ENCODE data around the gene H6PD.

The H6PD gene

GRCh38 chr1:9257851-9258250, 23.3 kb downstream of the H6PD start:
- DNase-seq (ENCODE audit: low read depth in 3 of 3): no peak

GRCh38 chr1:9258629-9259028, 24.1 kb downstream of the H6PD start:
- DNase-seq (ENCODE audit: low read depth in 3 of 3): no peak

- no peak for DNase-seq (ENCODE audit: low read depth in 3 of 3)
Measured at GRCh38 chr1:9260059-9260766, 25.6 kb downstream of the H6PD start.

- no peak for DNase-seq (ENCODE audit: low read depth in 3 of 3)
Measured at GRCh38 chr1:9261496-9261895, 26.9 kb downstream of the H6PD start.

DNA sequence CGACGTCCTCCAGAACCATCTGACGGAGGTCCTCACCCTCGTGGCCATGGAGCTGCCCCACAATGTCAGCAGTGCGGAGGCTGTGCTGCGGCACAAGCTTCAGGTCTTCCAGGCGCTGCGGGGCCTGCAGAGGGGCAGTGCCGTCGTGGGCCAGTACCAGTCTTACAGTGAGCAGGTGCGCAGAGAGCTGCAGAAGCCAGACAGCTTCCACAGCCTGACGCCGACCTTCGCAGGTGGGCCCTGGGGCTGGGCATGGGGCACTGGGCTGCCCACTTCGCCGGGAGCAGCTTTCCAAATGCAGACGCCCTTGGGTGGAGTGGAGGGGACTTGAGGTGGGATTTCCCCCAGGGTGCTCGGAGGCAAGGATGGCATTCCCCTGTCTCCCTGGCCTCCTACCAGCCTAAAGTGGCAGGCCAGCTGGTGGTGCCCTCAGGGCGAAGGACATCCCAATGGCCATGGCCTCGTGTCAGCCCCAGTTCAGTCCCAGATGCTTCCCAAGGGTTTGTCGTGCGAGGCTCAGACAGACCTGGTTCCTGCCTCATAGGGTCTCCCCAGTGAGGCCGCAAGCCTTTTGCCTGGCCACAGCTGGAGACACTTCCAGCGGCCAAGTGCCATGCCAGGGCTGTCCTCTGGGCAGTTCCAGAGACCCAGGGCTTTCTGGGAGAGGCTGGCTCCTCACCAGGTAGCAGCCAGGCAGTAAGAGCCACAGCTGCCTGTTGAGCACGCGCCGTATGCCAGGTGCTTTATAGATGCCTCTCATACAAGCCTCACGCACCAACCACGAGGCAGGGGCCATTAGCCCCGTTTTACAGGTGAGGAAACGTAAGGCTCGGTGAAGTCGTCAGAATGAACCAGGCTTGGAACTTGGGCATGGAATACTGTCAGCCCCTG, 27.8 kb downstream of the H6PD start:
- DNase-seq (ENCODE audit: low read depth in 3 of 3): no peak

DNA sequence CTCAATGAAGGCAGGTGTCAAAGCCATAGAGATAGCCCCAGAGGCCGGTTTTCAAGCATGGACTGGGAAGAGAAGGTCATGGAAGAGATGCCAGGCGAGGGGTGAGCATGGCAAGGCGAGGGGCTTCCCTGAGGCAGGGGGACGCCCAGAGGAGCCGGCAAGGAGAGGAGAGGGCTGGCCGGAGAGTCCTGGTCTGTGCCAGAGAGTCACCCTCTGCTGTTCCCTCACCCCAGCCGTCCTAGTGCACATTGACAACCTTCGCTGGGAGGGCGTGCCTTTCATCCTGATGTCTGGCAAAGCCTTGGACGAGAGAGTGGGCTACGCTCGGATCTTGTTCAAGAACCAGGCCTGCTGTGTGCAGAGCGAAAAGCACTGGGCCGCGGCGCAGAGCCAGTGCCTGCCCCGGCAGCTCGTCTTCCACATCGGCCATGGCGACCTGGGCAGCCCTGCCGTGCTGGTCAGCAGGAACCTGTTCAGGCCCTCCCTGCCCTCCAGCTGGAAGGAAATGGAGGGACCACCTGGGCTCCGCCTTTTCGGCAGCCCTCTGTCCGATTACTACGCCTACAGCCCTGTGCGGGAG, 28.8 kb downstream of the H6PD start:
- no peak for DNase-seq (ENCODE audit: low read depth in 3 of 3)

- no peak for DNase-seq (ENCODE audit: low read depth in 3 of 3)
Measured at GRCh38 chr1:9263984-9264872, 29.7 kb downstream of the H6PD start.

- DNase-seq (ENCODE audit: low read depth in 3 of 3): no peak
Measured at GRCh38 chr1:9265037-9265436, 30.5 kb downstream of the H6PD start.

DNA sequence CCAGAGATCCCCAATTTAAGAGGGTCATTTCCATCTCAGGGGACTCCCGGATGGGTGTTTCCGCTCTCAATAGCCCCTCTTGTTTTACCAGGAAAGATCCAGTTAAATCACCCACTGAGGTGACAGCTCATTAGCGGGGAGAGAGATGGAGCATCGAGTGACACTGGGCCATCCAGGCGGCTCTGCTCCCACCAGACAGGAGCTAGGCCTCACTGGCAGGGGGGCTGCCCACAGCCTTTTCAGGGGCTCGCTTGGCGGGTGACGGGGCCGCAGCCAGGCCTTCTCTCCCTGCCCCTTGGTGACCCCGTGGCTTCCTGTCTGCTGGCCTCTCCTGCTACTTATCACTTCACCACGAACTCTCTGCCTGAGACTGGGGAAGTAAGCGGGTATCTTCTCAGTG, 31.4 kb downstream of the H6PD start:
- no peak for DNase-seq (ENCODE audit: low read depth in 3 of 3)

DNA sequence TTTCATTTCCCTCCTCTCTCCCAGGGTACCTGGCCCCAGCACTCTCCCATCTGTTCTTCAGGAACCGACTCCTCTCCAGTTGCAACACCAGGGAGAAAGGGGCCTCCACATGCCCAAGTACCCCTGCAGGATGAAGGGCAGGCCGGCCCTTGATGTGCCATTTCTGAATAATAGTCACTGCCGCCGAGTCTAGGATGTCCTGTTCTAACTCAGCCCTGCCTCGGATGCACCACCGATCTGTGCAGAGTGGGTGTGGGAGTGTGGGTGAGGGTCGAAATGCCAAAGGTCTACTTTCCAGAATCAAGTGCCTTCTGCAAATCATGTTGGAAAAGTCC, 32.7 kb downstream of the H6PD start:
- no peak for DNase-seq (ENCODE audit: low read depth in 3 of 3)

GRCh38 chr1:9267827-9268581, 33.4 kb downstream of the H6PD start:
- no peak for DNase-seq (ENCODE audit: low read depth in 3 of 3)

GRCh38 chr1:9269078-9269501, 34.5 kb downstream of the H6PD start:
- no peak for DNase-seq (ENCODE audit: low read depth in 3 of 3)

DNA sequence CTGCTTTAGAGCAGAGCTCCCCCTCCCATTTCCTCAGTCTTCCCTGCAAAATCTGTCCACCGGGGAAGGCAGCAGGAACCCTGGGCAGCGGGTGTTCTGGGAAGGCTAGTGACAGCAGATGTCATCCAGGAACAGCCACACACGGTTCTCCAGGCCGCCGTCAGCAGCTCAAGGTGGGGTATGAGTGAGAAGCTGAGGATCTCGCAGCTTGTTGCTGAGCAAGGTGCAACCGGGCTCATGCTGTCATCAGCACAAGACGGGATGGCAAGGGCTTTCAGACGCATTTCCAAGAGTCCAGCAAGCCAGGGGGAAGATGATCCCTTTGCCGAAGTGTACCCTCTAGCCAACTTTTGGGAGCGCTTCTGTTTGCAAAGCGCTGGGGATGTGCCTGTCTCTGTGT, 35.1 kb downstream of the H6PD start:
- no peak for DNase-seq (ENCODE audit: low read depth in 3 of 3)

DNA sequence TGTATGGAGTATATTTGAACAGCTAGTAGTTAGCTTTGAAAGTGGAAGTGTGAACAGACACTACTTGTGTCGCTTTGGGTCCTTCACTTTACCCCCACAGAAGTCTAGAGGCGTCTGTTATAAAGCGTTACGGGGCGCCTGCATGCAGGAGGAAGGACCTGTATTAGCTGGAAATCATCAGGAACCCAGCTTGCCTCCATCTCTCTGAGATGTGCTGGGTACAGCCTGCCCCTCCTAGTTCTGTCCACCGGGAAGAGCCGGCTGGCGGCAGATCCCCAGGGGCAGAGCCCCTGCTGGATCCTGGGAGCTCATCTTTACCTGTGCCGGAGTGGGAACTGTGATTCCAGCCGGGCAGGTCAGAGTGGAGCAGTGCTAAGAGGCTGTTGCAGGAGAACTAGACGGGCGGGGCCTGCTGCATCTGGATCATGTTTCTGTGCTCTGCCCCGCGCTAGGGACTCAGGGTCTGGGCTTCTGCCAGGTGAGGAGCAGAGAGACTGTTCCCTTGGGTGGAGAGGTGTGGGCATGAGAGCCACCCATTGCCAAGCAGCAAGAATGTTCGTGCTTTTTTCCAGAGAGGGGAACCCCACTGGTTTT, 35.8 kb downstream of the H6PD start:
- DNase-seq (ENCODE audit: low read depth in 3 of 3): no peak

DNA sequence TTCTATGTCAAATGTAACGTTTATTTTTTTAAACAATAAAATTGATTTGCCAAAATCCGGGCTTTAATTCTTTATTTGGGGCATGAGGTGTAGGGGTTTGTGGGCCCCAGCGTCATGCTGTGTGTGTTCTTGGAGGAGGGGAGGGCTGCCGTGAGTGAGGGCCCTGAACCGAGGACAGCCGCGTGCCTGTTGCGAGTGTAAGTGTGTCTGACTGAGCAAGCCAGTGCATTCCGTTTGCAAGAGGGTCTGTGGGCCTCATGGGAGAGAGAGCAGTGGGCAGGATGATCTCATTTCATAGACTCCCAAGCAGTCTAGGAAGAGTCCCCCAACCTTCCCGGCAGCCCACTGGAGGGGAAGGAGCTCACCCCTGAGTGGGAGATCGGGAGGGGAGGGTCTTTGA, 36.7 kb downstream of the H6PD start:
- no peak for DNase-seq (ENCODE audit: low read depth in 3 of 3)

DNA sequence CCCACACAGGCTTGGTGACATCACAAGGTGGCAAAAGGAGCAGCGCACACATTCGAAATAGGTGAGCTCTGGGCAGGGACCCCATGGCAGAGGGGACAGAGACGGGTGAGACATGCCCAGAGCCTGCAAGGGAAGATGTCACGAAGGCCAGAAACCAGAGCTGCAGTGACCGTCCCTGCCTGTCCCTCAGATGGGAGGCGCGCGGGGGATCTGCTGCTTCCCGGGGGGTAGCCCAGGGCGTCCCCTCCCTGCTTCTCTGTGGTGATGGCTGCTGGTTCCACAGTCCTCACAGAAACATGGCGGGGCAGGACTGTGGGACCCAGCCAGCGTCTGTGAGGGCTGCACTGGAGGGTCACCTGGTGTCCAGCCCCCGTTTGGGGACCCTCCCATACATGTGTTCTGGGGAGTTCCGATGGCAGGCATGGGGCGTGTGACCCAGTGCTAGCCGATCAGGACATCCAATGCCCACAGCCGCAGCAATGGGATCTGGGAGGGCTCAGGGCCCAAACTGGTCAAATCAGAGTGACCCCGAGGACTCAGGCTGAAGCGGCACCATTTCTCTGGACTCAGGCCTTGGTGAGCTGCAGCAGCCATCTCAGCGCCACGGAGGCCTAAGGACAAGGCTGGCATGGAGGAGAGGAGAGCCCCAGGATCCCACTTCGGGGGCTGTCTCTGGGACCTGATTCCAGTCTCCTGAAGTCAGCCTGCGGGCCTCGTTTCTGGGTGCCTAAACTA, 37.5 kb downstream of the H6PD start:
- DNase-seq (ENCODE audit: low read depth in 3 of 3): no peak

DNA sequence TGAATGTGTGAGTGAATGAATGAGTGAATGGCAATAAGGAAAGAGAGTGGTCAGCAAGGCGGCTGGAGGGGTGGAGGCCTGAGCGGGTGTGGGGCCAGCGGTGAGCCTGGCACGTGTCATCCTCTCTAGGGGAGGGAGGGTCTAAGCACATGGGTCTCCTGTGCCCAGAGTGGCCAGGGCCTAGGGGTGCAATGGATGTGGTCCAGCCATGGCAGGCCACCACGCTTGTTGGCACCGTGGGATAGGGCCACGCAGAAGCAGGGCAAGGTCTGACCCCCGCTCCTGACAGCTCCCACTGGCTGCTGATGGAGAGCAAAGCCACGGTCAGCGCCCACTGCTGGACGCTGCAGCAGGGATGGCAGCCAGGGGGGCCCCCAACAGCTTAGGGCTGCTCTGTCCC, 38.6 kb downstream of the H6PD start:
- DNase-seq (ENCODE audit: low read depth in 3 of 3): no peak

DNA sequence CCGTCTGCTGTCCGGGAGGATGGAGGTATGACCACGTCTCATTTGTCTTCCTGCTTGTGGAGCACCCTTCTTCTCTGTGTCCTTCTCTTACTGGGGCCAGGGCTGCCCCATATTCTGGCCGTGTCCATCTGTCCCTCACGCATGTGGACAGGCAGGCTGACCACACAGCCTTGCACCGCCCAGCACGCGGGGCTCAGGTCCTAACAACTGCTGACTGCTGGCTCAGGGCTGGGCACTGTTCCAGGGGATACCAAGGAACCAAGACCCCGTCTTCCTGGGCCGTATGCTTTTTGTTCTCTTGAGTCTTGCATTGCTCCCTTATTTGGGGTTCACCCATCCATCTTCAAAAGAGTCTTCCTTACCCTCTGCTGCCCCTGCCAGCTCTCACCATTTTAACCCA, 40.6 kb downstream of the H6PD start:
- DNase-seq (ENCODE audit: low read depth in 3 of 3): no peak

- DNase-seq (ENCODE audit: low read depth in 3 of 3): peak; percentile 54 to 81 (median 65)
Measured at GRCh38 chr1:9275567-9276034, 41.0 kb downstream of the H6PD start.

DNA sequence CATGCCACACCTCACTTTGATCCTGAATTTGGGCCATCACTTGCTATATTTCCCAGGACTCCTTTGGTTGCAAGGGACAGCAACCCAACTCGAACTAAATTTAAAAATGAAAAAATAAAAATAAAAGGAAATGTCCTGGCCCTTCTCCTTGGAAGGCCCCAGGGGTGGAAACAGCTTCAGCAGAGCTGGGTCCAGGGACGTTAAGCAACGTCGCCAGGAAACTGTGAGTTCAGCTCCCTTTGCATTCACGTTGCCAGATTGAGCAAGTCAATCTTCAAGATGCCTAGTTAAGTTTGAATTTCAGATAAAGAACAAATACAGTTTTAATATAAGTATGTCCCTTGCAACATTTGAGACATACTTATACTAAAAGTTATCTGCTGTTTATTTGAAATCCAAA, 43.5 kb downstream of the H6PD start:
- DNase-seq (ENCODE audit: low read depth in 3 of 3): no peak
